Heart left ventricle (tissue), 13 donors: ENCODE measurements around the gene SRPK1.

ENCODE experiments used
- CTCF ChIP-seq, 12 donors: fragments of 200-600 bp; sonication (generic) in 4 of 12; IDR thresholded peaks; one replicate each; pipeline versions ENCODE4 v1.5.0 to v1.8.0; 2018 to 2022; ENCODE audit warnings: antibody characterized with exemption in 12 of 12, mild to moderate bottlenecking in 5 of 12
- POLR2A ChIP-seq, 2 donors: fragments of 450-650 bp; IDR thresholded peaks; one replicate each; pipeline ENCODE4 v1.6.1; 2017; ENCODE audit warnings: antibody characterized with exemption in 2 of 2, mild to moderate bottlenecking in 2 of 2, moderate library complexity in 2 of 2
- donor health status: ischemic (EF 13 %, LVEDD 7.1; RV severe dilation, severe dysfunction).
- donor health status: DM: no; HTN: yes; CAD: no.
- donor health status: DM: no; HTN: no; CAD: no.
- donor health status: ischemic (EF 25% LVEDD 6.9; RV normal size, moderate dysfunction).
- donor health status: ischemic (EF 25% LVEDD 5.7; RV mildly dilated, moderate dysfunction).
- donor health status: ischemic (EF 35%, LVEDD 5.7; RV mildly dilated, moderate dysfunction).
- donor health status: nonischemic (EF 11% LVEDD 7.7; RV severe dilation, severe dysfunction).
- donor health status: DM: yes; HTN: yes; CAD: no.
- donor health status: PGD.
- donor health status: ischemic (EF 29% LVEDD 5.4; RV normal size, mild dysfunction).
- donor health status: nonischemic (EF 23%, LVEDD 6.1; RV moderate dilation, normal function).

- TF ChIP-seq CTCF (IDR thresholded peaks at IDR 0.05) (no peak), POLR2A (IDR thresholded peaks at IDR 0.05) (no peak)
These were observed 1.2 kb upstream of the SRPK1 start for GRCh38 chr6:35922139-35922554.
